ENCODE results near the gene SLC25A39. TPM values are rescaled to one million over a fixed set of nuclear protein-coding genes. Genes with fewer than 3 reads are reported as not detected.

The SLC25A39 gene
- total RNA-seq, 6 experiments from 2014 or later, result 94.8 to 116 (median 108) TPM

GRCh38 chr17:44326861-44327444 lies 2.3 kb upstream of the SLC25A39 start:
- no peak for TF ChIP-seq CTCF (IDR thresholded peaks at IDR 0.05)
- H3K27ac Mint-ChIP-seq, result peak overlapping the region; percentile 60
- peaks cover 31% of the 10 kb centered on the region for H3K4me1 Mint-ChIP-seq (ENCODE audit: low read depth)
- peak; percentile 96 for DNase-seq
- H3K36me3 Mint-ChIP-seq (ENCODE audit: low read depth), result no peaks in the 10 kb centered on the region
- H3K27me3 Mint-ChIP-seq (ENCODE audit: insufficient read depth), result peaks cover 2% of the 10 kb centered on the region; the same call in 1 of the 2 replicates
- H3K9me3 Mint-ChIP-seq, result no peaks in the 10 kb centered on the region
- H3K4me3 Mint-ChIP-seq, result peak overlapping the region; percentile 62

DNA sequence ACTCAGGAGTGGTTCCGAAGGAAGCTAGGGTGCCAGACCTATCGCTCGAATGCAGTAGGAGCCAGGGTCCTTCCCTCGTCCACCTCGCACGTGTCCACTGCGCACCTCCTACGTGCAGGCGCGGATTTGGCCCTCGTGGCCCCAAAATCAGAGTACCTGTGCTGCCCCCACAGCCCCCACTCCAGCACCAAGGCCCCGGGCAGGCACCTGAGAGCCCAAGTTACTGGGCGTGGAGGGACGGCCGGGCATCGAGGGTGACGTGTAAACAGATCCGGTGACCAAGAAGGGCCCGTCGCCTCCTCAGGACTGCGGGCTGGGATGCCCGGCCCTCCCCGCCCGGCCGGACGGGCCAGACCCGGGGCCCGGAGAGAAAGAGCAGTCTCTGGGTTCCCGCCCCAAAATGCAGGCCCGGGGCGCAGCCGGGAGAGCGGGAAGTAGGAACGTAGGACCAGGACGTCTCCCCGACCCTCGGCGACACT lies 492 bp downstream of the SLC25A39 start:
- H3K27me3 Mint-ChIP-seq (ENCODE audit: insufficient read depth), result peaks cover 2% of the 10 kb centered on the region; the same call in 1 of the 2 replicates
- H3K9me3 Mint-ChIP-seq, result no peaks in the 10 kb centered on the region
- peaks cover 24% of the 10 kb centered on the region for H3K4me1 Mint-ChIP-seq (ENCODE audit: low read depth)
- peaks cover 6% of the 10 kb centered on the region; the same call in 1 of the 2 replicates for H3K36me3 Mint-ChIP-seq (ENCODE audit: low read depth)
- peak overlapping the region; percentile 91 for H3K4me3 Mint-ChIP-seq
- peak overlapping the region; percentile 61 for H3K27ac Mint-ChIP-seq
- TF ChIP-seq CTCF (IDR thresholded peaks at IDR 0.05), result no peak
- DNase-seq, result no peak

DNA sequence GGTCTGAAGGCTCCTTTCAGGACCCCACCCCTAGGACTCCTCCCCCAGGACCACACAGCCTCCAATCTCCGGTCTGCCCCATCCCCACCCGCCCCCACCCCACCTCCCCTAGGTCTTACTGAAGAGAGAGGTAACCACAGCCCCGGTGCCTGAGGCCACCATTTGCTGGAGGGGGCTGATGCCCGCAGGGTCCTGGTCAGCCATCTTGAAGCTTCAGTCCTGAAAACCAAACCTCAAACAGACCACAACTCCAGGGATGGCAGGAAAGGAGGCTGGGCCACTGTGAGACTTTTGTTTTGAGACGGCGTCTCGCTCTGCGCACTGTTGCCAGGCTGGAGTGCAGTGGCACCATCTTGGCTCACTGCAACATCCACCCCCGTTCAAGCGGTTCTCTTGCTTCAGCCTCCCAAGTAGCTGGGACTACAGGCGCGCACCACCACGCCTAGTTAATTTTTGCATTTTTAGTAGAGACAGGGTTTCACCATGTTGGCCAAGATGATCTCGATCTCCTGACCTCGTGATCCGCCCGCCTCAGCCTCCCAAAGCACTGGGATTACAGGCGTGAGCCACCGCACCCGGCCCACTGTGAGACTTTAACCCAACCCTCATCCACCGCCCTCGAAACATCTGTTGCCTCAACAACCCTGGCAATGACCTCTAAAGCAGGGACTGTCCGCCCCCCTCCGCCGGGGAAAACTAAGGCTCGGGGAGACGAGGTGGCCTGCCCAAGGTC lies 1.1 kb downstream of the SLC25A39 start:
- no peaks in the 10 kb centered on the region for H3K9me3 Mint-ChIP-seq
- peaks cover 7% of the 10 kb centered on the region; the same call in 1 of the 2 replicates for H3K36me3 Mint-ChIP-seq (ENCODE audit: low read depth)
- TF ChIP-seq CTCF (IDR thresholded peaks at IDR 0.05), result no peak
- peak overlapping the region; percentile 91 for H3K4me3 Mint-ChIP-seq
- no peak for DNase-seq
- H3K4me1 Mint-ChIP-seq (ENCODE audit: low read depth), result peaks cover 22% of the 10 kb centered on the region
- peak overlapping the region; percentile 61 for H3K27ac Mint-ChIP-seq
- H3K27me3 Mint-ChIP-seq (ENCODE audit: insufficient read depth), result peaks cover 2% of the 10 kb centered on the region; the same call in 1 of the 2 replicates

DNA sequence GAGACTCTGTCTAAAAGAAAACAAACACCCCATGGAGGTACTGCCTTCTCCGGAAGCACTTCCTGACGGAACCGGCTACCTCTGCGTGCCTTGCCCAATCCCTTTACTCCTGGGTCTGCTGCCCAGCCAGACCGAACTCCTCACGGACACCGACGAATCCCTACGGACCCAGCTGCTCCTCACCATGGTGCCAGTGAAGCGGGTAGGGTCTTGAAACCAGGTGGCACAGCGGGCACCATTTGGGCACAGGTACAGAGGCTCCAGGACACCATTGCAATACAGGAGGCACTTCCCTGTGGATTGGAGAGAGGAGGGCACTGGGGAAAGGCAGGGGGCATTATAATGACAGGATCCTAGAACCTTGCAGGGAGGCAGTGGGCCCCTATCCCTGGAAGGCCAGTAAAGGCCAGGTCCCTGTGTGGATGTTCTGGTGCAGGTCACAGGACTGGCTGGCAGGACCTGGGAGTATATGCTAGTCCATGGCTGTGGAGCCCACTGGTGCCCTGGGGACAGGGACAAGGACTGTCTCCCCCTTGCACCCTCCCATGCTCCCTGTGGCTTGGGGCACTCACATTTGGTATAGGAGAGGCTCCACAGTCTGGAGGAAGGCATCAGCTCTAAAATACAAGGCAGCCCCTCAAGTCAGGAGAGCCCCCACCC lies 2.3 kb downstream of the SLC25A39 start:
- peaks cover 7% of the 10 kb centered on the region; the same call in 1 of the 2 replicates for H3K36me3 Mint-ChIP-seq (ENCODE audit: low read depth)
- H3K4me1 Mint-ChIP-seq (ENCODE audit: low read depth), result peaks cover 11% of the 10 kb centered on the region
- H3K4me3 Mint-ChIP-seq, result no peak overlapping the region
- H3K27me3 Mint-ChIP-seq (ENCODE audit: insufficient read depth), result peaks cover 8% of the 10 kb centered on the region
- H3K27ac Mint-ChIP-seq, result no peak overlapping the region
- no peak for TF ChIP-seq CTCF (IDR thresholded peaks at IDR 0.05)
- H3K9me3 Mint-ChIP-seq, result no peaks in the 10 kb centered on the region
- no peak for DNase-seq

GRCh38 chr17:44321246-44322120 lies 3.1 kb downstream of the SLC25A39 start:
- peaks cover 7% of the 10 kb centered on the region; the same call in 1 of the 2 replicates for H3K36me3 Mint-ChIP-seq (ENCODE audit: low read depth)
- H3K27ac Mint-ChIP-seq, result no peak overlapping the region
- no peak for DNase-seq
- no peak overlapping the region for H3K4me3 Mint-ChIP-seq
- peaks cover 6% of the 10 kb centered on the region; the same call in 1 of the 2 replicates for H3K4me1 Mint-ChIP-seq (ENCODE audit: low read depth)
- peaks cover 15% of the 10 kb centered on the region for H3K27me3 Mint-ChIP-seq (ENCODE audit: insufficient read depth)
- no peak for TF ChIP-seq CTCF (IDR thresholded peaks at IDR 0.05)
- H3K9me3 Mint-ChIP-seq, result no peaks in the 10 kb centered on the region

All from HFFc6 (cell line).